Measurements from ENCODE around the gene ACTN1.
"Not testable (repeated sequence)": the region's sequence is repeated elsewhere in the genome, so short reads cannot be mapped to it uniquely, and the experiment has no call there.

Gene ACTN1

GRCh38 chr14:68986225-68986624 lies 7.1 kb upstream of the ACTN1 start:
- no peak for DNase-seq

GRCh38 chr14:68984686-68985085 lies 5.6 kb upstream of the ACTN1 start:
- no peak for DNase-seq

GRCh38 chr14:68983191-68983590 lies 4.1 kb upstream of the ACTN1 start:
- DNase-seq = no peak

- no peak for DNase-seq
These were observed 3.5 kb upstream of the ACTN1 start for GRCh38 chr14:68982581-68982980.

- no peak for DNase-seq
These were observed 2.5 kb upstream of the ACTN1 start for GRCh38 chr14:68981539-68981976.

GRCh38 chr14:68981139-68981538 lies 2.0 kb upstream of the ACTN1 start:
- DNase-seq = no peak

GRCh38 chr14:68979722-68980451 lies 785 bp upstream of the ACTN1 start:
- peak; percentile 52 for DNase-seq

GRCh38 chr14:68978172-68978911 lies 760 bp downstream of the ACTN1 start:
- DNase-seq = peak; percentile 69

GRCh38 chr14:68977718-68978171 lies 1.4 kb downstream of the ACTN1 start:
- DNase-seq = peak; percentile 36

GRCh38 chr14:68977180-68977717 lies 1.9 kb downstream of the ACTN1 start:
- DNase-seq = no peak

GRCh38 chr14:68976160-68977067 lies 2.7 kb downstream of the ACTN1 start:
- DNase-seq = no peak

- no peak for DNase-seq
These were observed 3.4 kb downstream of the ACTN1 start for GRCh38 chr14:68975667-68976066.

GRCh38 chr14:68974759-68975347 lies 4.2 kb downstream of the ACTN1 start:
- no peak for DNase-seq

GRCh38 chr14:68973639-68974038 lies 5.5 kb downstream of the ACTN1 start:
- DNase-seq = no peak

- not testable (repeated sequence) for DNase-seq
These were observed 5.9 kb downstream of the ACTN1 start for GRCh38 chr14:68973219-68973565.

GRCh38 chr14:68972507-68973218 lies 6.4 kb downstream of the ACTN1 start:
- DNase-seq = no peak

- no peak for DNase-seq
These were observed 7.6 kb downstream of the ACTN1 start for GRCh38 chr14:68971411-68972035.

GRCh38 chr14:68970736-68971135 lies 8.4 kb downstream of the ACTN1 start:
- no peak for DNase-seq

GRCh38 chr14:68970038-68970612 lies 9.0 kb downstream of the ACTN1 start:
- no peak for DNase-seq

- no peak for DNase-seq
These were observed 9.6 kb downstream of the ACTN1 start for GRCh38 chr14:68969278-68970033.
